HG03175 (cell line): ENCODE results near the gene CDH4.
"Not testable (repeated sequence)": the region's sequence is repeated elsewhere in the genome, so short reads cannot be mapped to it uniquely, and the experiment has no call there.

Experiments used
- ATAC-seq: cut with Tn5 transposase; IDR thresholded peaks from one replicate; pipeline ENCODE4 v1.9.1; 2021; ENCODE audit warnings: mild to moderate bottlenecking, moderate library complexity; ENCODE audit not compliant: unreplicated experiment

CDH4 gene

DNA sequence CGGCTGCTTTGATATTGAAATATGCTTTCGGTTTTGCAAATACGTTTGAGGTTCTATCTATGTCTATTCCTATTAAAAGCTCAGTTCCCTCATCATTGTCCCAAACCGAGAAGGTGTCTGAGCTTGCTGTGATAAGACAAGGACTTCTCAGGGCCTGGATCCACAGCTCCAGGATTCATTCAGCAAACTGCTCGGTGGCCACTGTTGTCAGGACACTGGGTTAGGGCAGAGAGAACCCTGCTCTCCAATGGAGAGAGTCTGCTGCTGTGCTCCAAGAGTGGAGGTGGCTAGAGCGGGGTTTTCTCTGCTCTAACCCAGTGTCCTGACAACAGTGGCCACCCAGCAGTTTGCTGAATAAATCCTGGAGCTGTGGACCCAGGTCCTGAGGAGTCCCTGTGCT is 198.5 kb downstream of the CDH4 start:
- no peak for ATAC-seq

DNA sequence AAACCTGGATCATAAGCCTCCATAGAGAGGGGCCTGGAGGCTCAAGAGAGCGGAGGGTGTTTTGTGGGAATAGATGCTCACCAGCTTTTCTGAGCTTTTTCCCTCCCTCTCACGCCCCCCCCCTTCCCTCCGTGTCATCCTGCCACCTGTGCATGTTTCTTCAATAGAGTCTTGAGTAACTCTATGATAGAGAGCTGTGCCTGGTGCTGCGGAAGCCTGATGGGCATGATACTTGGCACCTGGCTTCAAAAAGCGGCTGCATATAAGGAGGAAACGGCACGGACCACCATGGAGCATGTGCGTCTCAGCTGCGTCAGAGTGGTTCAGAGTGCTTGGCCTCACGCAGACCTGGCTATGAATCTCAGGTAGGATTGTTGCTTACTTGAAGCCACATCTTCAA is 198.9 kb downstream of the CDH4 start:
- no peak for ATAC-seq

DNA sequence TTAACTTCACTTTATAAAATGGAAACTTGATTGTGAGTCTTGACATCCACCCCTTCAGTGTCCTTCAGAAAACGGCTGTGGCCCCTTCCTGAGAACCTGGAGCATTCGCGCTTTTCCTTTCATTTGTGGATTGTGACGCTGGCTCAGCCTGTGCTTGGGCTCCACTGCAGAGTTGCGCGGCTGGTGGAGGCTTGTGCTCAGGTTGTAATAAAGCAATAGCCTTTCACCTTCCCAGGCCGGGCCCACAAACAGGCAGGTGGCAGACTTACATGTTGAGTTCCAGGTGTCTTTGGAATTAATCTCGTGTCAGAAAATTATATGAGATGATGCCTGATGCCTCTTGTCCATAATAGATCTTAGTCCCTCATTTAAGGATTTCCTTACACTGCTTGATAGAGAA is 199.9 kb downstream of the CDH4 start:
- no peak for ATAC-seq

DNA sequence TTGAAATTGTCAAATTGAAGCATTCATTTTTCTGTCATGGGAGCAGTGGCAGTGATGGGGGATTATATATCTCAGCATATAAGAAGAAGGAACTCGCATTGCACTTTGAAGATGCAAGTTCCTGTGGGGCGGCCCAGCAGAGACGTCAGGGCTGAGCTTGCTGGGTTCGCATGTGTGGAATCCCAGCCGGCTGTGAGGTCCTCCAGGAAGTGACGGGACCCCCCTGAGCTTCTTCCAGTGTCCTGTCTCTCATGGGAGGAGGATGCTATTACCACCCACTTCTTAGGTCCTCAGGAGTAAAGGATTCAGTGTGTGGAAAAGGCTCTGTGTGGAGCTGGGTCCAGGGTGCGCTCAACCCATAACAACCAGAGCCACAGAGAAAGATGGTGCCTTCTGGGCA is 201.2 kb downstream of the CDH4 start:
- no peak for ATAC-seq

DNA sequence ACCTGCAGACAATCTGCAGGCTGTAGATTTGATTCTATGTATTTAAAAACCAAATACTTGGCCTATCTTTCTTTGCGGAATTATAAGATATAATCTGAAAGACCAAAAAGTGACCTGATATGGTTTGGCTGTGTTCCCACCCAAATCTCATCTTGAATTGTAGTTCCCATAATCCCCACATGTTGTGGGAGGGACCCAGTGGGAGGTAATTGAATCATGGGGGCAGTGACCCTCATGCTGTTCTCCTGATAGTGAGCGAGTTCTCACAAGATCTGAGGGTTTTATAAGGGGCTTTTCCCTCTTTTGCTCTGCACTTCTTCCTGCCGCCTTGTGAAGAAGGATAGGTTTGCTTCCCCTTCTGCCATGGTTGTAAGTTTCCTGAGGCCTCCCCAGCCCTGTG is 201.6 kb downstream of the CDH4 start:
- ATAC-seq: not testable (repeated sequence)

DNA sequence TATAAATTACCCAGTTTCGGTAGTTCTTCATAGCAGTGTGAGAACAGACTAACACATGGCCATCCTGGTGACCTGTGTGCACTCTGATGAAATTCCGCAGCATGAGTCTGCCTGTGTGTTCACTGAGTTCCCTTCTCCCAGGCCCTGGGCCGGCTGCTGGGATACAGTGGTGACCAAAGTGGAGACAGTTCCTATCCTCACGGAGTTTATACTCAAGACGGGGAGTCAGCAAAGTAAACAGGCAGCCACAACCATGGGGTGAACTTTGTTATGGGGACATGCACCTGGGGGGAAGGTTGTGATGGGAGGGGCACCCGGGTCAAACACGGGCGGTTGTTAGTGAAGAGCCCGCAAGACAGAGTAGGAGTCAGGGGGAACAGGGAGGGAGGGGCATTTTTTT is 202.0 kb downstream of the CDH4 start:
- ATAC-seq: no peak

DNA sequence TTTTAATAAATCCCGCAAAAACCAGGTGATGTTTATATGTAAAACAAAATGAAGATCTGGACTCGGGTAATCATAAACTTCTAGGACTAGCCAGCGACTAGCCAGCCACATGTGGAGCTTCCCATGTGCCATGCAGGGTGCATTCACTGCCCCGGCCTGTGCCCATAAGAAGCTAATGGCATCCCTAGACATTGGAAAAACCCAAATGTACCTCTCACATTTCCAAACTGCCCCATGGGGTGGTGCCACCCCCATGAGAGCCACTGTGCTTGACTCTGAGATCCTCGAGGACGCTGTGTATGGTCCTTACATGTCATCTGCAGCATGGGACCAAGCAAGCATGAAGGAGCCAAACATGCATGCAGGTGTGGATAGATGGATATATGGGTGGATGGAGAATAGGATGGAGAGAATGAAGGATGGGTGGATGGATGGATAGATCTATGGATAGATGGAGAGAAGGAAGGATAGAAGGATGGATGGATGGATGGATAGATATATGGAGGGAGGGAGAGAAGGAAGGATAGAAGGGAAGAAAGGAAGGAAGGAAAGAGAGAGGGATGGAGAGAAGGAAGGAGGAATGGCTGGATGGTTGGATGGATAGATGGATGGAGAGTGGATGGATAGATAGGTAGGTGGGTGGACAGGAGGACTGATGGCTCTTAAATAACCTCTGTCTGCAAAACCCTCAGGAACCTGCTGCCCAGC is 203.6 kb downstream of the CDH4 start:
- no peak for ATAC-seq

DNA sequence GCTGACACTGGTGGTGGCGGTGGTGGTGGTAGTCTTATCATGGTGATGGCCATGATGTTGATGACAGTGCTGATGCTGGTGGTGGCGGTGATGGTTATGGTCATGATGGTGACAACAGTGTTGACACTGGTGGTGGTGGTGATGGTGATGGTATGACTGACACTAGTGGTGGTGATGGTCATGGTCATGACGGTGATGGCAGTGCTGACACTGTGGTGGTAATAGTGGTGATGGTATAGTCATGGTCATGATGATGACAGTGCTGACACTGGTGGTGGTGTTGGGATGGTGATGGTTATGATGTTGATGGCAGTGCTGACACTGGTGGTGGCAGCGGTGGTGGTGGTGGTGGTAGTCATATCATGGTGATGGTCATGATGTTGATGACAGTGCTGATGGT is 205.7 kb downstream of the CDH4 start:
- ATAC-seq: no peak

DNA sequence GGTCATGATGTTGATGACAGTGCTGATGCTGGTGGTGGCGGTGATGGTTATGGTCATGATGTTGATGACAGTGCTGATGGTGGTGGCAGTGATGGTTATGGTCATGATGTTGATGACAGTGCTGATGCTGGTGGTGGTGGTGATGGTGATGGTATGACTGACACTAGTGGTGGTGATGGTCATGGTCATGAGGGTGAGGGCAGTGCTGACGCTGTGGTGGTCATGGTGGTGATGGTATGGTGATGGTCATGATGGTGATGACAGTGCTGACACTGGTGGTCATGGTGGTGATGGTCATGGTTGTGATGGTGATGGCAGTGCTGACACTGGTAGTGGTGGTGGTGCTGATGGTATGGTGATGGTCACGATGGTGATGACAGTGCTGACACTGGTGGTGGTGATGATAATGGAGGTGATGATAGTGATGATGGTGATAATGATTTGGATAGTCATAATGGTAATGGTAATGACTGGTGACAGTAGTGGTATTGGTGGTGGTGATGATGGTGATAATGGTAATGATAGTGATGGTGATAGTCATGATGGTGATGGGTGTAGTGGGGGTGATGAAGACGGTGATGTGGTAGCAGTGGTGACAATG is 206.2 kb downstream of the CDH4 start:
- ATAC-seq: no peak

DNA sequence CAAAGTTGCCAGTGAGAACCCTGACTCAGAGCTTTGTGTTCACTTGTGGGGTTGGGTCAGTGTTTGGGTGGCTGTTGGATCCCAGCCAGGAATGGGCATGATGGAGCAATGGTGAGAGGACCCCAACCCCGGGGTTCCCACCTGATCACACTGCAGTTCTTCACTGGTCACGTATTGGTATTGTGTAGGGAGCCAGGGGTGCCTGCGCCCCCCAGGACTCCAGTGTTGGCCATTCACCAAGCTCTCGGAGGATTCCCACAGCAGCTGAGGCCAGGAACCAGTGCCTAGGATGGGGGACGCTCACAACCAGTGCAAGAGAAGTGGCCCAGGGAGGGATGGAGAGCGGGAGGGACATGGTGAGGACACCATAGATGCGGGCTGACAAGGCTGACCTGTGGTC is 207.2 kb downstream of the CDH4 start:
- ATAC-seq: no peak

DNA sequence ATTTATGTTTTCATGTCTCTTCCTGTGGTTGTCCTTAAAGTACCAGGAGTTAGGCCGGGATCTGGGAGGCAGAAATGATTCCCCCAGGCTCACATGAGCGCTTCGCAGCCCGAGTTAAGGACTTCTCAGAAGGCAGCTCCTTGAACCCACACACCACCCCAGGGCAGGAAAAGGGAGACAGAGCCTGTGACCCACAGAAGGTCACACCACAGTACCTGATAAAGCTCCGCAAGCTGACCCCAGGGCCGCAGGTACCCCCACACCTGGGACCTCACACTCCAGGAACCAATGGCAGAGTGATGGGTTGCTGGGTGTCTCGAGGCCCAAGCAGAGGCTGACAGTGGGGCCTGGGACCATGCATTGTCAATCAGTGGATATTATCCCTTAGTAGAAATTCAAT is 207.6 kb downstream of the CDH4 start:
- ATAC-seq: no peak

DNA sequence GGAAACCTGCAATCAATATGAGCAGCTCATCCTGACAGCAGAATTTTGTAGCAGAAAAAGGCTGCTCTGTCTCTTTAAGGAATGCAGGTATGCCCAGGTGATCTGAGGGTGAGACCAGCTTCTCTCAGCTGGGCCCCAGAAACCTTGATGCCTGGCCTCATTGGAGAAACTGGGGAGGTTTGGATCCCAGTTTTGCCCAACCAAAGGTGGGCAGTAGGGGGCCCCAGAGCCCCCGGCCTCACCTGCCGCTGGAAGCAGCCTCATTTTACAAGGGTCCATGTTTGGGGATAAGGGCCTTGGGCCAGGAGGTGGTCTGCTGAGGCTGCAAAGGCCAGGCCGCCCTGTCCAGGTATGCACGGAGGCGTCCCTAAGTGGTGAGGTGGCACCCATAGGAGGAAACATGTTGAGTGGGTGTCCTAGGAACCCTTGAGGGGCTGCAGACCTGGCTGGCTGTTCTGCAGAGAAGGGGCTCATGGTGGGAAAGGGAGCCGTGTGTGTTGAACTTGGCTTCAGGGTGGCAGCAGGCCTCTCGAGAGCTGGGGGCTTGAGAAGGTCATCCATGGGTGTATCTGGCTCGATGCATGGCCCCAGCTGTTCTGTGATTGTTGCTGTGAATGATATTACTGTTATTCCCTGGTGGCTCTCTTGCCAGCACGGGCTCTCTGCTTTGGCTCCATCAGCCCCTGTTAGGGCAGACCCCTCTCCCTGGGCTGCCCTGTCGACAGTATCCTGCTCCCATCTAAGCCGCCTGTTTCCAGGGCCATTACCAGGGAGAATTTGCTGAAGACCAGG is 208.4 kb downstream of the CDH4 start:
- no peak for ATAC-seq

DNA sequence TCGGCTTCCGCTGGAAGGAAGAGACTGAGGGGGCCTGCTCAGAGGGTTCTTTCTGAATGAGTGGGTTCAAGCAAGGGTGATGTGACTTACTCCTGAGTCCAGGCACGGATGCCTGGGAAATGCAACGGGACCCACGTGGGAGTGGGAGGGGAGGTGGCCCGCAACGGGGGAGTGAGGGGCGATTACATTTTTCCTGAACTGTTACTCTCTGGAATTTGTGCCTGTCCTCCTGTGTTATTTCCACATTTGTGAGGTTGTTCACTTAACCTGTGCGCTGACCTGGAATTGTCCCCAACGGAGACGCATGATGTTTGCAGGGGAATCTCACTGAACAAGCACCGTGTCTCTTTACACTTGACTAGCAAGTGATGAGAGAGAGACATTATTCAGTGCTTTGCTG is 209.4 kb downstream of the CDH4 start:
- no peak for ATAC-seq

DNA sequence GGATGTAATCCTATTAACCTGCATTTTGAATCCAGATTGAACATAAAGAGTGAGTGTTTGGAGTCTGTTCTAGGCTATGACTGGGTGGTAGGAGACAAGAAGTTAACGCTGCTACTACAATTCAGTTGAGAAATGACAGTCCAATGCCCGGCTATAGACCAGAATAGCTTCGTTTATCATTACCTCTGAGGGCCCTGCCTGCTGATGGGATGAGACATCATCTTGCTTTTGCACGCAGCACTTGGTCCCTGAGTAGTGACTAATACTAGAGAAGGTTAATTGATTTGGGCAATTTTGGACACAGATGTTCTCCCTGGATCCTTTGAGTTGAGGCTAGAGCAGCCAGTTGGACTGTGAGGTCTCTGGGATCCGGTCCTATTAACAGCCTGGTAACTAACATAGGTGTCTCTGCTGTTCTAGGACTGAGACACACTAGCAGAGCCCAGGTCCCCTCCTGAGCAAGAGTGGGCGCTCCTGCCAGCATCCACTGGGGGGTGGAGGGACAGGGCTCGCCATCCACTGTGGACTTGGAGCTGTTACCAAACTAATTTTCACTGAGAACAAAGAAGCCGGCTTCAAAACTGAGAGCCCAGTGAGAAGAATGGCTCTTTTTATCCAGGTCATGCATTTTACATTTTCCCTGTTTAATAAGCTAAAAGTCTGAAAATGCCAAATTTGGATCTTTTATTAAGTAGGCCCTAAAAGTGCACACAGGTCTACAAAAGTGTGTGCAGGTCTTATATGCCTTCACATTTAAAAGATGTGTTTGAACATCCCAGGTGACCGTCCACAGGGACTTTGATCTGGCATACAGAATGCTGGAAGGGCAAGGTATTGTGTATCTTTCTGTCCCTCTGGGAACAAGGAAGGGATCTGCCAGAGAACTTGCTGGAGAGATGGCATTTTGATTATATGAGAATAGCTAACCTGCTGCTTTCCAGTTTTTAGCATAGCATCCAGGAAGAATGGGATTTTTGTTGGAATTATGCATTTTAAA is 212.5 kb downstream of the CDH4 start:
- ATAC-seq: no peak

DNA sequence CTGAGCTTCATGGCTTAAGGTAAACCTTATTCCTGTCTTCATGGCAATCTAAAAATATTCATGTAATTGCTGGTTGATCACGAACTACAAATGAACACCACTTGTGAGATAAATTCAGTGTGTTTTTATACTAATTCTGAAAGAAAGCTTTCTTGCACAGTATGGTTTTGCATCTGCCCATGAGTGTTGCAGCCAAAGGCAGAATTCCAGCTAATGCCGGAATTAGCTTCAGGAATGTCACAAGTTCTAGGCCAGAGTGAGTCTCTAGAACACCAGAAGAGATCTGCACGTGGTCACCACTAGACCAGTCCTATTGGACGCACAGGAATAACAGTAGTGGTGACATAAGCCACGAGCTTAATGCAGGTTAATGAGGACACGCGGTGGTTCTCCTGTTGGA is 223.7 kb downstream of the CDH4 start:
- ATAC-seq: no peak

DNA sequence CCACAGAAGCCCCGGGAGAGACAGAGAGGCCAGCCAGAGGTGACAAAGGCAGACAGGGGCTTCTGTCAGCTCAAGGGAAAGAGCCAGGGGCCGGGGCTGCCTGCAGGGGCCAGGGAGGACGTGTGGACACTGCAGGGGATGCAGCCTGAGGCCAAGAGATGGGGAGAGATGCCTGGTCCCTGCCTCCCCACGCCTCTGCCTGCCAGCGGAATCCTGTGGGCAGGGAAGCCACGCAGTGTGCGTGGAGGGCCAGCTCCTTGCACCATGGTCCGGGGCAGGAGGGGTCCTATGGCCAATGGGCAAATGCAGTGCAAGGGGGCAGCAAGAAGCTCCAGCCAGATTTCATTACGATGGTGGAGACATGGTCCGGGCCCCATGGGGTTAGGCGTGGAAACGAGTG is 224.9 kb downstream of the CDH4 start:
- ATAC-seq: no peak

DNA sequence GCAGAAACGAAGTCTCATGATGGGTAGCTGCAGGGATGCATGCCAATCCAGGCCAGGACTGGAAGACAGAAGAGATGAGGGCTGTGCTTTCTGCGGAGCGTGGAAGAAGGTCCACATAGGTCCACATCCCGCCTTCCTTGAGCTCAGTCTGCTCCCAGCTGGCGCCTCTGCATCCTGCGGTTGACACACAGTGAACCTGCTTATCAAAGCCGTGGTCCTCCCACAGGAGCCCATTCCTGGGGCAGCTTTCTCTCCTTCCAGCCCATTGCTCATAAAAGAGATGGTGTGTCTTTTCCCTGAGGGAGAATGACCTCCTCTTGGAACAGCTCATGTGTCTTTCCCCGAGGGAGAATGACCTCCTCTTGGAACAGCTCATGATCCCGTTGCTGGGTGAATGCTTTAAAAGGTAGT is 225.4 kb downstream of the CDH4 start:
- ATAC-seq: no peak

DNA sequence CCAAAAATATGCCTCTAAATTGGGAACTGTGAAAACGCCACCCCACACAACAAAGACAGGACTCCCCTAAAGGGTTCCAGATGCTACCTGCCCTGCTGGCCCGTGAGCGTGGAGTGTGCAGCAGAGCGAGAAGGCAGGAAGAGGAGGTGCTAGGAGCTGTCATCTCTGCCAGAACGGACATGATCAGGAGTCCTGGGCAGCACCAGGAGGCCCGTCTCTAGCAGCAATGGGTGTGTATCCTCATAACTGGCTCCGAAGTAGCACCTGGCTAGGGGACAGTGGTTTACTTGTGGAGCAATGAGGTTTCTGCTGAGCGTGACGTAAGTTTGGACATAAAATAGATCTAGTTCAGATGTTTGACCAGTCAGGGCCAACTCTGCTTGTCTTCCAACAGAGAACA is 226.0 kb downstream of the CDH4 start:
- ATAC-seq: no peak

DNA sequence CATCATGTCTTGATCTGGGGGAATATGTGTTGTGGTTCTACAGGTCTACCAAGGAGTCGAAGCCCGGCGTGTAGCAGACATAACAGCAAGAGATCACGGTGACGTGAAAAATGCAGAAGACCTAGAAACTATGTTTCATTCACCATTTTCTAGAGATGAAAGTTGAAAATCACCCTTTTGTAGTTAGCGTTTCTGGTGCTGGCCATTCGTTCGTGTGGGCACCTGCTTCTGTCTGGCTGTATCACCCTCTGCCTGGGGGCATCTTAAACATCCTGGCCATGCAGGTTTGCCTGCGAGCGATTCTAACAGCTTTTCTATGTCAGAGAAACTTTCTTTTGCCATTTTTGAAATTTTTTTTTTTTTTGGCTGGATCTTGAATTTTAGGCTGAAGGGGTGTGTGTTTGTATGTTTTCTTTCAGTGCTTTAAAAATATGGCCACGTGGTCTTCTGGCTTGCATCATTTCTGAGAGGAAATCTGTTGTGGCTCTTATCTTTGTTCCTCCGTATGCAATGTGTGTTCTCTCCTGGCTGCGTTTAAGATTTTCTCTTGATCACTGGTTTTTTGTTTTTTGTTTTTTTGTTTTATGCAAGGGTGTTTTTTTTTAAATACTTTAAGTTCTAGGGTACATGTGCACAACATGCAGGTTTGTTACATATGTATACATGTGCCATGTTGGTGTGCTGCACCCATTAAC is 226.7 kb downstream of the CDH4 start:
- ATAC-seq: no peak

DNA sequence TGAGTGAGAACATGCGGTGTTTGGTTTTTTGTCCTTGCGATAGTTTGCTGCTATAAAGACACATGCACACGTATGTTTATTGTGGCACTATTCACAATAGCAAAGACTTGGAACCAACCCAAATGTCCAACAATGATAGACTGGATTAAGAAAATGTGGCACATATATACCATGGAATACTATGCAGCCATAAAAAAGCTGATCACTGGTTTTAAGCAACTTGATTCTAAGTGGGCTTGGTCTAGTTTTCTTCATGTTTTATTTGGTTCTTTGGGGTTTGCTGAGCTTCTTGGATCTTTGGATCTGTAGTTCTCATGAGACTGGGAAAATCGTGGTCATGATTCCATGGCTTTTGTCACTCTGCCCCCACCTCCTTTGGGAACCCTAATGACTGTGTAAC is 227.4 kb downstream of the CDH4 start:
- ATAC-seq: not testable (repeated sequence)
